Measurements from ENCODE around the gene ROBO1. TPM values are rescaled to one million over a fixed set of nuclear protein-coding genes. Genes with fewer than 3 reads are reported as not detected.
"Not testable (repeated sequence)": the region's sequence is repeated elsewhere in the genome, so short reads cannot be mapped to it uniquely, and the experiment has no call there.

Gene ROBO1
- polyA plus RNA-seq, 10 donors, result 36.1 to 76.7 (median 43.2) TPM

GRCh38 chr3:79314962-79315361 is 452.8 kb downstream of the ROBO1 start:
- no peak for DNase-seq

GRCh38 chr3:79314544-79314943 is 453.3 kb downstream of the ROBO1 start:
- DNase-seq, result no peak

DNA sequence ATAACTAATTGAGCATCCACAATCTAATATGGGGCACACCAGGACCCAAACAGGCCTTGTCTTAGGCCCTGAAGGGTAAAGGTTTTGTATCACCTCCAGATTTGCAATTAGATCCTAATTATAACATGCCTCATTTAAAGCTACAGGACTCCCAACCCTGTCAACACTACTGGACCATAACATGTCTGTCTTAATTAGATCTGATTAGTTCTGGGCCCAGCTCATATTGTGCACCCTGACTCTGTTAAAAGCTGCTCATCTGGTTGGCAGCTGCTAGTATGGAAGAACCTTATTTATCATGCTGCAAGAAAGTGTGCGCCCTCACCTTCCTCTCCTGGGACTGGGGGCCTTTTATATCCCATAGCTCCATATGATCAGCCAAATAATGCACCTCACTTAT is 457.8 kb downstream of the ROBO1 start:
- DNase-seq, result no peak

DNA sequence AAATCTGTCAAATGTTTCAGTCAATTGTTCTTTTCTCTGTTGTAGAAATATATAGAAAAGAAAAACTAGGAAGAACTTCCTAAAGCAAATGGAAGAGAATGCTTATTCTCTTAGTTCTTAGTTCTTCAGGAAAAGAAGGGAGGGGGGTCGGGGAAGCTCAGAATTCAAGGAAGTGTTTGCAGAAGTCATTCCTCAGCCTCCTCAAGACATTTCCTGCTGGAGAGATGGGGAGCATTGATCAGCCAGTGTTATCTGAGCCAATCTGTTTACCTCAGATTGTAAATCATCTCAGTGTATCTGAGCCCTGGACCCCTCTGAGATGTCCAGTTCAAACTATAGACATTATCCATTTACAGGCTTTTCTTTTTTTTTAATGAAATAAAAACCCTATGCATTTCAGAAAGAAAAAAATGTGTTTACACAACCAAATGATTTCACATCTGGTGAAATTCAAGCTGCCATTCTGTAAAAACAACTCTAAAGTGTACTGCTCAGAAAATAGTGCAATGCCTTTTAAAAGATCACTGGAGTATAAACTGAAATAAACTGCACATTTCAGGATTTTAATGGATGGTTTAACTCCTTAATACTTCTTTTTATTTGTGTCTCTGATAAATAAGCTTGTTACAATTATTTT is 460.7 kb downstream of the ROBO1 start:
- peak in 1 of 3 donors; percentile 42 for DNase-seq

DNA sequence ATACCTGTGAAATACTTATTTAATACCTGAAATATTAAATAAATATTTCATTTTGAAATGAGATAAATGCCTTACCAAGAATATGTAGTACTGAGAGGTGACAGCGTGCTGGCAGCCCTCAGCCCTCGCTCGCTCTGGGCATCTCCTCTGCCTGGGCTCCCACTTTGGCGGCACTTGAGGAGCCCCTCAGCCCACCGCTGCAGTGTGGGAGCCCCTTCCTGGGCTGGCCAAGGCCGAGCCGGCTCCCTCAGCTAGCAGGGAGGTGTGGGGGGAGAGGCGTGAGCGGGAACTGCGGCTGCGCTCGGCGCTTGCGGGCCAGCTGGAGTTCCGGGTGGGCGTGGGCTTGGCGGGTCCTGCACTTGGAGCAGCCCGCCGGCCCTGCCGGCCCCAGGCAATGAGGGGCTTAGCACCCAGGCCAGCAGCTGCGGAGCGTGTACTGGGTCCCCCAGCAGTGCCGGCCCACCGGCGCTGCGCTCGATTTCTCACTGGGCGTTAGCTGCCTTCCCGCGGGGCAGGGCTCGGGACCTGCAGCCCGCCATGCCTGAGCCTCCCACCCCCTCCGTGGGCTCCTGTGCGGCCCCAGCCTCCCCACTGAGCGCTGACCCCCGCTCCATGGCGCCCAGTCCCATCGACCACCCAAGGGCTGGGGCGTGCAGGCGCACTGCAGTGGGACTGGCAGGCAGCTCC is 467.7 kb downstream of the ROBO1 start:
- DNase-seq, result not testable (repeated sequence)

DNA sequence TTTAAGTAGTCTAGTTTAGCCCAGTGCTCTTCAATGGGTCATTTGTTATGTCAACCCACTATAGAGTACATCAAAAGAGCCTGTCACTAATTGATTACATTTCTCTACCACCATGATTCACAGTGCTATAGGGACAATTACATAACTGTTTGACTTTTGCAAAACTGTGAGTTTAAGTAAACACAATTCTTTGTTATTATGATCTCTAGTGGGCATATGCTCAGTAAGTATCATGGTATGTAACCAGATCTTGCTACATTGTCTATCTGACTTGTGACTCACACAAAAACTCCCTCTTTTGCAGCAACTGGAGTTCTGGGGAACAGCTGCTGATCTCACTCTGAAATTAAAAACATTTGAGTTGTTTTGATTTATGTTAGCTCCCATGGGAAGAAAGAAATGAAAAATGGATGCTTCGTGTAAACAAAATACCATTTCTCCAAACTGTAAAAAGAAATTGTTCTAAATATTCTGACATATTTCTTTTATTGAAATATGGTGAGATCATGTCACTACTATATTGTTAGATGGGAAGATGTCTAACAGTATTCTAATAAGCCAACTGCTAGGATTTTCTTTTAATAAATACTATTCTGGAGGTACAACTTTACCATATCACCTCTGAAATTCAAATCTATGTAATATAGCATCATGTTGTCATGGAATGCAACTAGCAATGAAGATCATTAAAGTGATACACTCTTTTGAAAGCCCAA is 470.4 kb downstream of the ROBO1 start:
- peak; percentile 22 to 81 (median 57) for DNase-seq

DNA sequence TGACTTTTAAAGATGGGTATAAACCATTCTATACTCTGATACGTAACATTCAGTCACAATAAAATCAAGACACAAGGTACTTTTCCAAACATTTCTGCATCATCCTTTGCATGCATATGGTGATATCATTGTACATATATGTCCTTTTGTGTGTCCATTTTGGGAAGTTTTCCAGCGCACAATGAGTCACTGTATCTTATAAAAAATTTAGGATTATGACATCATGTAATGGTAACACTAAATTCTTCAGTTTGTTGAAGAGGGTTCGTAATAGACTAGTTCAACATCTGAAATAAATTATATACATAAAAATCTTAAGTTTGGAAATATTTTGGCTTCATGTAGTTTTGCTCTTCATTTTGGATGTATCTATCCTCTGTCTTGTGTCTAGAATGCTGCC is 480.9 kb downstream of the ROBO1 start:
- peak in 1 of 3 donors; percentile 33 for DNase-seq

GRCh38 chr3:79285871-79286270 is 481.9 kb downstream of the ROBO1 start:
- no peak for DNase-seq

- peak in 1 of 3 donors; percentile 53 for DNase-seq
These were observed 482.4 kb downstream of the ROBO1 start for GRCh38 chr3:79285380-79285779.

GRCh38 chr3:79284781-79285180 is 483.0 kb downstream of the ROBO1 start:
- no peak for DNase-seq

- DNase-seq, result no peak
These were observed 489.1 kb downstream of the ROBO1 start for GRCh38 chr3:79278681-79279080.

DNA sequence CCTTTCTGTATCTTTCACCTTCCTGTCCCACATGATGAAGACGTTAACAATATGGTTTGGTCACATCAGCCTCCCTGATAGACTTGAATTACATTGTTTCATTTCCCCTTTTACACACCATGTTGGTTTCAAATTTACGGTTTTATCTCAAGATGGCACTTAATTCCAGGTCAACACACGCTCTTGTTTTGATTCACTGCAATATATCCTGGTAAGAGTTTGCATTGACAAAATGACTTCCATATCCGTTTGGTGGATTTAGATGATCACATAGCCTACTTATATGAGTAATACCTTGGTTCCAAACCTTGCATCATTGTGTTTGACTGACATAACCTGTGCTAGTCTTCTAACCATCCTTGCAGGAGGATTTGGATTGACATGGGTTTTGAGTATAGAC is 499.4 kb downstream of the ROBO1 start:
- DNase-seq, result no peak

DNA sequence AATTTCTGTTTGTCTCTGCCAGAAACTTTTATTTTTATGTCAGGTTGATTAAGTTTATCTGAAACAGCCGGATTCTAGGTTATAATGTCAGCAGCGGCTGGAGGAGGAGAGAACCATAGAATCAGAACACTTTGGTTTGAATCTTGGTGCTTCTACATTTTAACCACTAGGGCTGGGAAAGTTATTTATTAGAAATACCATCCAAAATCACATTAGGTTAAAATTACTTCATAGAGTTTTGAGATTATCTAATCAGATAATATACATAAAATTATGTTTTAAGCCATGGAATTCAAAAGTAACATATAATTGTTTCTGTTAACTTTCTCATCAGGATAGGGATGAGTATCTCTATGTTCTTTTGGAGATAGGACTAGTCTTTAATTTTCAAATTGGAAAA is 502.9 kb downstream of the ROBO1 start:
- DNase-seq, result no peak

DNA sequence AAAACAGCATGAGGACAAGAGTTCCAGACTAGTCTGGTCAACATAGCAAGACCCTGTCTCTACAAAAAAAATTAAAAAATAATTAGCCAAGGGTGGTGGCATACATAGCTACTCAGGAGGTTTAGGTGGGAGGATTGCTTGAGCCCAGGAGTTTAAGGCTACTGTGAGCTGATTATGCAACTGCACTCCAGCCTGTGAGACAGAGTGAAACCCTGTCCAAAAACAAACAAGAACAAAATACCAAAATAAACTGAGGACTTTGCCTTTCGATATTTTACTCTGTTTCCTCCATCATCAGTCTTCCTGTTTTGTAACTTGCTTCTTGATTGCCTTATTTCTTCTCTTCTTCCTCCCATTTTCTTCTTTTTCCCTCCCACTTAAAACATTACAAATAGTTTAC is 504.4 kb downstream of the ROBO1 start:
- DNase-seq, result no peak

DNA sequence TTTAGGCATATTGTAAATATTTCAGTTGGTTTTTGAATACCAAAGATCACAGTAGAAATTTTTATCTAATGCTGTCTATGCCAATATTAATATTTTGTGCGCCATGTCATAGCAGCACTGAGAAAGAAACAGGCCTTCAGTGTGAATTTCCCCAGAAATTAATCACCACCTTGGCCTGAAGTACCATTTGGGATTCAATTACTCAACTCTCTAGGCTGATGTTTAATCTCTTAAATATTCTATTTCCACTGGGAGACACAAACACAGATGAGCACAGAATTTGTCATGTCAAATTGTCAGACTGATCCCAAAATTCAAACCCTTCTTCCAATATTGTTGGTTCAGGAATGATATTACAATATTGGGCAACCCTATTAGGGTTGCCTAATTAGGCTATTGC is 509.3 kb downstream of the ROBO1 start:
- DNase-seq, result no peak

DNA sequence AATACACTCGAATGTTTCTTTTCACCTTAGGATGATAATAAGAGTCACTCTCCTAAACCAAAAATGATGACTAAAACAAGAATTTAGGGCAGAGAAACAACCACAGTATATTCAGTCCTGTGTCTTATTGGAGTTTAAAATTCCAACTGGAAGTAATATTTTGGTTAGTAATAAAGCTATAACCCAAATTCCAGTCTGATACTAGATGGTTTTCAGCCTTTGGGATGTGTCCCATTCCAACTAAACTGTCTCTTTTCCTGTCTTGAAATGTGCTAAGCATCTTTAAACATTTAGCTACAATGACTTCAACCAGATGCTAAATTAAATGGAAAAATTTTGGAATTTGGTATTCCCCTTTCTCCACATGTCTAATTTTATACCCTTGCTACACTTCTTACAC is 510.0 kb downstream of the ROBO1 start:
- DNase-seq, result no peak

GRCh38 chr3:79255702-79256101 is 512.1 kb downstream of the ROBO1 start:
- DNase-seq, result no peak

DNA sequence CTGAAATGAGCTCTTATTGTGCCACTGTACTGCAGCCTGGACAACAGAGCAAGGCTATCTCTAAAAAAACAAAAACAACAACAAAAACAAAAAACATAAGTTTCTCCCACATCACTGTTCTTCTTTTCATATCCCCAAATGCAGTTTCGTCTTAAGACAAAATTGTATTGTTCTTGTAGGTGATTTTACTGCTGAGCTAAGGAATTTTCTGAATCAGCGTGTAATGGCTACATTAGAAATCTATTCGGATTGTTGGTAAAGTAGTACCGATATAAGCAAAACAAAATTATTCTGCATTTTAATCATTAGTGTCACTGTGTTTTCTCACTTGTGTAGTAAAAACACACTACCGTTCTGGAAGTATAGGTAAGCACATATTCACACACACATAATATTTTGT is 512.5 kb downstream of the ROBO1 start:
- DNase-seq, result no peak

GRCh38 chr3:79253704-79254103 is 514.1 kb downstream of the ROBO1 start:
- DNase-seq, result peak in 1 of 3 donors; percentile 33

DNA sequence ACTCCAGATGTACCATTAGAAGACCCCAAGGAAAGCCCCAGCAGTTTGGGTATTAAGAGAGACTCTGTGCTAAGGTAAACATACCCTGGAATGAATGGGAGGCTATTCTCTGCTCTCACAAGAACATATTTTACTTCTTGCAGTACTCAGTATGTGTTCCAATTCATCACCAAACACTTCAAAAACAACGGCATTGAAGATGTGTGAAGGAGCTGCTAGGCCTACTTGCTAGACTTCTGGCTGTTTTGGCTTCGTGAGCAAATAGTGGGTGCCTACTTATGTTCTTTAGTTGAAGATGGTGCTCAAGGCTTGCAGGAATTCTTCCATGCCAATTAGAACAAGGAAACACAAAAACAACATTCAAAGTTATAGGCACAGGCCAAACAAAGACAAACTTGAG is 514.5 kb downstream of the ROBO1 start:
- no peak for DNase-seq

- no peak for DNase-seq
These were observed 517.1 kb downstream of the ROBO1 start for GRCh38 chr3:79250746-79251145.

GRCh38 chr3:79249701-79250100 is 518.1 kb downstream of the ROBO1 start:
- no peak for DNase-seq

- peak; percentile 65 to 86 (median 65) for DNase-seq
These were observed 520.1 kb downstream of the ROBO1 start for GRCh38 chr3:79247725-79248043.
